GM06990 (cell line): ENCODE measurements around the gene KRTAP5-11.

ENCODE experiments used
- DNase-seq: peaks from one replicate; pipeline ENCODE4 v3.0.0-alpha.2; 2011; ENCODE audit not compliant: insufficient read length; ENCODE audit errors: extremely low read depth
- H3K27me3 ChIP-seq: replicated peaks from 2 replicates; pipeline ENCODE4 v1.6.0; 2011; ENCODE audit warnings: low read length; ENCODE audit not compliant: control insufficient read depth, insufficient read depth
- H3K36me3 ChIP-seq: 2 replicates; pipeline ENCODE4 v1.5.1; 2011; ENCODE audit warnings: low read length; ENCODE audit not compliant: control insufficient read depth, insufficient read depth
- H3K4me3 ChIP-seq: replicated peaks from 2 replicates; pipeline ENCODE4 v1.5.1; 2011; ENCODE audit warnings: low read depth, mild to moderate bottlenecking, control low read depth, low read length
- TF ChIP-seq, protein P1 (sequence below): IDR thresholded peaks from 2 replicates; pipeline ENCODE4 v1.5.1; 2011; ENCODE audit warnings: low read length, control low read depth, mild to moderate bottlenecking, inconsistent platforms; ENCODE audit not compliant: insufficient read depth, poor library complexity, severe bottlenecking

KRTAP5-11 gene

GRCh38 chr11:71557257-71557656 lies 25.4 kb downstream of the KRTAP5-11 start:
- Histone ChIP-seq H3K27me3 (no peaks in the 10 kb centered on the region), H3K4me3 (no peak overlapping the region), H3K36me3 (no peaks in the 10 kb centered on the region)
- DNase-seq, result no peak
- TF ChIP-seq, protein P1, sequence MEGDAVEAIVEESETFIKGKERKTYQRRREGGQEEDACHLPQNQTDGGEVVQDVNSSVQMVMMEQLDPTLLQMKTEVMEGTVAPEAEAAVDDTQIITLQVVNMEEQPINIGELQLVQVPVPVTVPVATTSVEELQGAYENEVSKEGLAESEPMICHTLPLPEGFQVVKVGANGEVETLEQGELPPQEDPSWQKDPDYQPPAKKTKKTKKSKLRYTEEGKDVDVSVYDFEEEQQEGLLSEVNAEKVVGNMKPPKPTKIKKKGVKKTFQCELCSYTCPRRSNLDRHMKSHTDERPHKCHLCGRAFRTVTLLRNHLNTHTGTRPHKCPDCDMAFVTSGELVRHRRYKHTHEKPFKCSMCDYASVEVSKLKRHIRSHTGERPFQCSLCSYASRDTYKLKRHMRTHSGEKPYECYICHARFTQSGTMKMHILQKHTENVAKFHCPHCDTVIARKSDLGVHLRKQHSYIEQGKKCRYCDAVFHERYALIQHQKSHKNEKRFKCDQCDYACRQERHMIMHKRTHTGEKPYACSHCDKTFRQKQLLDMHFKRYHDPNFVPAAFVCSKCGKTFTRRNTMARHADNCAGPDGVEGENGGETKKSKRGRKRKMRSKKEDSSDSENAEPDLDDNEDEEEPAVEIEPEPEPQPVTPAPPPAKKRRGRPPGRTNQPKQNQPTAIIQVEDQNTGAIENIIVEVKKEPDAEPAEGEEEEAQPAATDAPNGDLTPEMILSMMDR, result no peak

- Histone ChIP-seq H3K27me3 (no peaks in the 10 kb centered on the region), H3K4me3 (no peak overlapping the region), H3K36me3 (no peaks in the 10 kb centered on the region)
- TF ChIP-seq, protein P1, result no peak
- no peak for DNase-seq
Observed at GRCh38 chr11:71556018-71556417, 26.7 kb downstream of the KRTAP5-11 start.

DNA sequence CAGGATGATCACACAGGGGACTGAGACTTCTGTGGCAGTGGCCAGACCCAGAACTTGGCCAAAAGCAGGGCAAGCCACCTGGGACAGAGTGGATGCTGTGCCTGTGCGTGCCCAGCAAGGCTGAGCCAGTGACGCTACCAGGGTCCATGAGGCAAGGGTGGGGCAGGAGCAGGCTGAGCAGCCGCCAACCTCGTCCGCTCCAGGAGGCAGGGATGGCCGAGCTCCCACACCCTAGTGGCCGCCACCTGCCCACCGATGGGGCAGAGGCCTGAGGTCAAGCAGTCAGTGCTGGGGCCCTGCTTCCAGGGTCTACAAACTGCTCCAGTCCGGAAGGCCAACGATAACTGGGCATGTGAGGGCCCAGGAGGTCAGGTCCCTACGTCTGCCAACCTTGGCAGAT lies 27.2 kb downstream of the KRTAP5-11 start:
- Histone ChIP-seq H3K4me3 (no peak overlapping the region), H3K27me3 (no peaks in the 10 kb centered on the region), H3K36me3 (no peaks in the 10 kb centered on the region)
- DNase-seq, result no peak
- TF ChIP-seq, protein P1, result no peak

DNA sequence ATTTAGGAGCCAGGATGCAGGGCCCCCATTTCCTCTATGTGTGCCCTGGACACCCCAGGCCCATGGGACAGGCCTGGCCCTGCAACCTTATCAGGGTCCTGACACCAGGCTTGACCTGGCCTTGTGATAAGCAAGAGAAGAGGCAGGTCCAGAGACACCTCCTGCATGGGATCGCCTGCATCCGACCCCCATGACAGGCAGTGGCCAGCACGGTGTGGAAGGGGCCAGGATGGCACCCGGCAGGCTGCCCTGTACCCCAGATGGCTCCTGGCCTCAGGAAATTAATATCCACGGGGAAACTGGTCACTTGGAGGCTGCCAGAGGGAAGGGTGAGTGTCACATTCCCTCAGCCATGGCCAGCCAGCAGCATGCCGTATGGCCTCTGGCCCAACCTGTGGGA lies 27.7 kb downstream of the KRTAP5-11 start:
- Histone ChIP-seq H3K36me3 (no peaks in the 10 kb centered on the region), H3K4me3 (no peak overlapping the region), H3K27me3 (no peaks in the 10 kb centered on the region)
- DNase-seq, result no peak
- TF ChIP-seq, protein P1, result no peak

DNA sequence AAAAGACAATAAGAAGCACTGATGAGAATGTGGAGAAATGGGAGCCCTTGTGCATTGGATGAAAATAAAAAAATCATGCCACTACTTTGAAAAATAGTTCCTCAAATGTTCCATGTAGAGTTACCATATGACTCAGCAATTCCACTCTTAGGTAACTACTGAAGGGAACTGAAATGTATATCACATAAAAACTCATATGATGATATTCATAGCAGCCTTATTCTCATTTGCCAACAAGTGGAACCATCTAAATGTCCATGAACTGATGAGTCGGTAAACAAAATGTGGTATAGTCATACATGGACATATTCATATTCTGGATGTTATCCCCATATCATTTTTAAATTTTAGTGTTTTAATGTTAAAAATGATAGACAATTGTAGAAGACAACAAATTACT lies 31.0 kb downstream of the KRTAP5-11 start:
- DNase-seq, result peak; percentile 53
- TF ChIP-seq, protein P1, result no peak
- Histone ChIP-seq H3K4me3 (no peak overlapping the region), H3K36me3 (no peaks in the 10 kb centered on the region), H3K27me3 (peaks cover 1% of the 10 kb centered on the region; the same call in 1 of the 2 replicates)

DNA sequence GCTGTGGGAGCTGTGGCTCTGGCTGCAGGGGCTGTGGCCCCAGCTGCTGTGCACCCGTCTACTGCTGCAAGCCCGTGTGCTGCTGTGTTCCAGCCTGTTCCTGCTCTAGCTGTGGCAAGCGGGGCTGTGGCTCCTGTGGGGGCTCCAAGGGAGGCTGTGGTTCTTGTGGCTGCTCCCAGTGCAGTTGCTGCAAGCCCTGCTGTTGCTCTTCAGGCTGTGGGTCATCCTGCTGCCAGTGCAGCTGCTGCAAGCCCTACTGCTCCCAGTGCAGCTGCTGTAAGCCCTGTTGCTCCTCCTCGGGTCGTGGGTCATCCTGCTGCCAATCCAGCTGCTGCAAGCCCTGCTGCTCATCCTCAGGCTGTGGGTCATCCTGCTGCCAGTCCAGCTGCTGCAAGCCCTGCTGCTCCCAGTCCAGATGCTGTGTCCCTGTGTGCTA lies 33.9 kb downstream of the KRTAP5-11 start:
- TF ChIP-seq, protein P1, result no peak
- H3K4me3 ChIP-seq, result no peak overlapping the region
- DNase-seq, result no peak
- no peaks in the 10 kb centered on the region for H3K36me3 ChIP-seq
- H3K27me3 ChIP-seq, result peaks cover 1% of the 10 kb centered on the region; the same call in 1 of the 2 replicates
